Retina (tissue), 1 donor: ENCODE results near the gene RHCG.

ENCODE experiments used
- DNase-seq: peaks from one replicate; pipeline ENCODE4 v3.0.0-alpha.2; 2016

Gene RHCG

DNA sequence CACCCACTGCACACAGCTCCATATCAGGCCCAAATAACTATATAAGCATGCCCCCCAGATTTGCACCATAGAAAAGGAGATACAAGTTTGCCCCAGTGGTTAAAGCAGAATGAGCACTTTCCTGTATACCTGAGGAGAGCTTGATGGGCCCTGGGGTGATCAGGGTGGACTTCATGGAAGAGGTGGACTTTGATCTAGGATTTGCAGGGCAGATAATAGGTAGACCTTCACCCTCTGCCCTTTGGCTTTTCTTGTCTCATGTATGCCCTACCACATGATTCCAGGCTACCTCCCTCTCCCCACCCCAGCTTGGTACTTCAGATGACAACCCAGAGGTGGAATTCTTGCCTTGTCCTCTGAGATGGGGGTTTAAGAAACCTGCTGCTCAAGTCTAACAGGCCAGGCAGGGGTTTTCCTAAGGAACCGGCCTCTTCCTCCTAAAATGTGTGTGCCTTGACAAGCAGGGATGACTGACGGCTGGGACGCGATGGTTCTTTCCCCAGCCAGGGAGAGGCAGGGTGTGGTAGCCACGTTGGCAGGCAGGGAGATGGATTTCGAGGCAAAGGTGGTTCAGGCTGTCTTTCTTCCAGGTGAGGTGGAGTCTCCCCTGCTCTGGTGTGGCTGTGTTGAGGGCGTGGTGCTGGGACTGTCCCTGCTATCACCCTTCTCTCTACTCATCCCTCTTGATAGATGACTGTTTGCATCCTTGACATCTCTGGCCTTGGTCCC is 6.6 kb upstream of the RHCG start:
- no peak for DNase-seq

DNA sequence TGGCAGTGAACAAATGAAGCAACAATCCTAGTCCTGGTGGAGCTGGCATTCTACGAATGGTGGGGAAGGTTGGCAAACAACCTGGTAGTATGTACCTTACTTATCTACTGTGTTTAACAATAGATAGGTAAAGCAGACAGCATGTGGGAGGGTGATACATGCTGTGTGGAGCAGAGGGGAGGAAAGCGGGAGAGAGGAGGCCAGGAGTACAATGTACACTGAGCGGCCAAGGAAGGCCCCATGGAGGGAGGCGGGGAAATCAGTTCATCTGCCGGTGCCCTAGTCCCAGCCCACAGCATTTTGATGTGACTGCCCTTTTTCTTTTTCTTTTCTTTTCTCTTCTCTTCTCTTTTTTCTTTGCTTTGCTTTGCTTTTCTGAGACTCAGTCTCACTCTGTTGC is 5.3 kb upstream of the RHCG start:
- DNase-seq: no peak

DNA sequence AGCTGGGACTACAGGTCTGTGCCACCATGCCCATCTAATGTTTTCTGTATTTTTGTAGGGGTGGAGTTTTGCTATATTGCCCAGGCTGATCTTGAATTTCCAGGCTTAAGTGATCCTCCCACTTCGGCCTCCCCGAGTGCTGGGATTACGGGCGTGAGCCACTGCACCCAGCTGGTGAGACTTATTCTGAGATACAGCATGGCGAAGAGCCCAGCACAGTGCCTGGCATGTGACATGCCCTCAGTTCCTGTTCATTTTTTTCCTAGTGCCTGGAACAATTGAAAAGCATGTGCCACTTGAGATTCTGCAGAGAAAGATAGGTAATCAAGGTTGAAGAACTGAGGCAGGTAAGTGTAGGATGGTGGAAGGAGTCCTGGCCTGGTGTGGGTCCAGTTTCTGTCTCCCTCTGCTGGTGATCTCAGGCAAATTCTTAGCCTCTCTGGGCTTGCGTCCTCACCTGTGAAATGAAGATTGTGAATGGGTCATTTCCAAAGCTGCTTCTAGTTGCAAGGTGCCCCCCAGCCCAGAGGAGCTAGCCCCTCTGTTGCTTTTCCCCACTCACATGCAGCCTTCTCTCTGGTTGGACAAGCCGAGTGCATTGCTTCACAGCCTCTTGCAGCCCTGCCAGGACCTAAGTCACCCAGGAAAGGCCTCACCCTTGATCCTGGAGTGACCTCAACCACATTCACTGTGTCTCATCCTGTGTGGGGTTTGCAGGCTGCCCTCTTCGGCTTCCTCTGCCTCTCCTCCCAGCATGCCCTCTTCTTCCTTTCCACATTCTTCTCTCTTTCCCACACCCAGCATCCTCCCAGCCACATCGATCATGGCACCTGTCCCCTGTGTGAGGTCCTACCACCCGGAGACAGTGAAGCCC is 4.3 kb upstream of the RHCG start:
- DNase-seq: no peak

DNA sequence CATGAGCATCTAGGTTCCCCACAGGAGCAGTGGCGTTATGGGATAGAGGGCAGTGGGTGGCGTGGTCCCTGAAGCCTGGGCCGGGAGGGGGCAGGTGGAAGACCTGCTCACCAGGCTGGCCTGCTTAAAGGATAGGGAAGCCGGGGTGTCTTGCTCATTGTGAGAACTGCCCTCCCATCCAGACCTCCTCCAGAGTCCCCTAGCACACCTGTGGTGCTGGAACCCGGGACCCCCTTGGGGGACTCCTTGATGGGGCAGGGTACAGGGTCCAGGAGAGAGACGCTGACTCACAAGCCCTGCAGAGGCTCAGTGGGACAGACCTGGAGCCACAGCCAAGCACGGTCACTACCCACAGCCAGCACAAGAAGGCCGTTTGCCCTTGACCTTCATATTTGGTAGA is 2.8 kb upstream of the RHCG start:
- DNase-seq: no peak

DNA sequence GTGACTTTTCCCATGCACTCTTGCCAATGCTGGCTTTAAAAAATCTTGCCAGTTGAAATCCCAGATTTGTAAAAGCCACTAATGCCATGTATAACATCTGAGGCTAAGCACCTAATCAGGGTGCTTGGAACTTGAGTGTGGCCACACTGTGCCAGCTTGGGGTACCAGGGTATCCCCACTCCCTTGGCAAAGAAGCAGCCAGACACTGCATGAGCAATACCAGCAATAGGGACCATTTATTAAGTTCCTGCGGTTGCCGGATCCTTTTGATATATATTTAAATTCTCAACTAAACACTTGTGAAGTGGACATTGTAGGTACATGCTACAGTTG is 2.2 kb upstream of the RHCG start:
- no peak for DNase-seq

DNA sequence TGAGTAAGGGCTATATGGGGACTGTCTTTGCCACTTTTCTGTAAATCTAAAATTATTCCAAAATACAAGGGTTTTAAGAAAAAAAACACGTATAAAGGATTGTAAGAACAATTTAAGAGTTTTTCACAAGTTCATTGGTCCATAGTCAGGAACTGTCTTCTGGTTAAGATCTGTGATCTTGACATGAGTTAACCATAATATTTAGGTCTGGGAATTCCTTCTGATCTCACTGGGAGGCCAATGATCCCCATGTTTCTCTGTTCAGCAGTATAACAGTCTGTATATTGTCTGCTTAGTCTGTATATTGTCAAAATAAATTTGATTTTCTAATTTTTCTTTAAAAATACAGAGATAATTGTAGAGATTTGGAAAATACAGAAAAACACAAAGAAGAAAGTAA is 848 bp upstream of the RHCG start:
- DNase-seq: no peak

DNA sequence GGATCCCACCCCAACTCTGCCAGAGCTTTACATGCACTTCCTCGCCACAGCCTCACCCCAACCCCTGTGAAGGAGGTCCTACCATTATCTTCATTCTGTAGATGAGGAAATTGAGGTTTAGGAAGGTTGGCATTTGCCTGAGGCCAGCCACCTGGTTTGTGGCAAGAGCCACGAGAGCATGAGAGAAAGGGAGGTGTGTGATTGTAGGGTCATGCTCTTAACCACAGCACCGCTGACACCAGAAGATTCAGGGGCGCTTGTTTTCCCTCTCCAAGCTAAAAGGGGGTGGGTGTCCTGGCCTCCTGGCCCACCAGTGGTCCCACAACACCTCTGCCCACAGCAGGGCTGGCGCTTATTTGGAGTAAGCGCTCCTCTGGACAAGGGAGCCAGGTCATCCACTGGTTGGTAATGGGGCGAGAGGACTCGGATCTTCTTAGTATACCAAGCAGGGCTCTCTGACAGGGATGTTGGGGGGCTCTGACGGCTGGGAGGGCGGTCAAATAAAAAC is 691 bp downstream of the RHCG start:
- DNase-seq: no peak

DNA sequence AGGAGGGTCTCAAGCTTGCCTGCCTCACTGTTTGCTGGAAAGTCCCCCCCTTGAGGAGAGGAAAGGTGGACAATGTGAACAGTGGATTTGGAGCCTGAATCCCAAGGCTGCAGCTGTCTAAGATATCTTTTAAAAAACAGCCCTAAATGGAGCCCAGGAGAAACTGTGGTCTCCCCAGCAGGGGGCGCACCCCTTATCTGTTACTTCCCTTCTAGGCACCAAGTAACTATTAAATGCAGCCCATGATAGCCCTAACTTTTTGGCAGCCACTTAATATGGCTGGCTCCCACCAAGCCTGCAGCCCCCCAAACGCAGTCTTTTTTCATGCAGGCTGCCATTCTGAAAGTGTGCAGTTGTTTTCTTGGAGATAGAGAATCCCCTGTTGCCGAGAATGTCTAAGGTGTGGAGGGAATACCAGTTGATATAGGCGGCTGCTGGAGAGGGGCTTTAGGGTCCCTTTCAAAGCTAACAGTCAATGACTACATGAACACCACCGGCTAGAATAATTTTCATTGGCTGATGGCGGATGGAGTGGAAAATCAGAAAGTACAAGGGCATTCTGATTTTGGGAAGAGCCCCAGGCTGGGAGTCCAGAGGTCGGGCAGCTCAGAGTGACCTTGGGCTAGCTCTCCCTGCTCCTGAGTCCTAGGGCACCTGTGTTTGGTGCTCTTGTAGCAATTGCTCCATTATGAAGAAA is 1.3 kb downstream of the RHCG start:
- no peak for DNase-seq

DNA sequence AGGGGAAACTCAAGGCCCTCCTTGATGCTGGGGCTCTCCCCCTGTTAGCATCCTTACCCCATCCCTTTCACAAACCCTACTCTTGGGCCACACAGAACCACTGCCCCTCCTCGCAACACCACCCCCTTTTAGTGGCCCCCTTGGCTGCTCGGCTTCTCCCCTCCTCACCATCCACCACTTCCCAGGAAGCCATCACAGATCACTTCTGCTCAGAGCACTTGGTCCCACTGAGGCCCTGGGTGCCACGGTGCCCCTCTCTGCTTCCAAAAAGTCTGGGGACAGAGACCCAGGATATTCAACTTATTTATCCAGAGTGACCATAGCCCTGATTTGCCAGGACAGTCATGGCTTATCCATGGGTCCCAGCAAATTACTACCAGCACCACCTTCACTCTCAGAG is 2.4 kb downstream of the RHCG start:
- no peak for DNase-seq

DNA sequence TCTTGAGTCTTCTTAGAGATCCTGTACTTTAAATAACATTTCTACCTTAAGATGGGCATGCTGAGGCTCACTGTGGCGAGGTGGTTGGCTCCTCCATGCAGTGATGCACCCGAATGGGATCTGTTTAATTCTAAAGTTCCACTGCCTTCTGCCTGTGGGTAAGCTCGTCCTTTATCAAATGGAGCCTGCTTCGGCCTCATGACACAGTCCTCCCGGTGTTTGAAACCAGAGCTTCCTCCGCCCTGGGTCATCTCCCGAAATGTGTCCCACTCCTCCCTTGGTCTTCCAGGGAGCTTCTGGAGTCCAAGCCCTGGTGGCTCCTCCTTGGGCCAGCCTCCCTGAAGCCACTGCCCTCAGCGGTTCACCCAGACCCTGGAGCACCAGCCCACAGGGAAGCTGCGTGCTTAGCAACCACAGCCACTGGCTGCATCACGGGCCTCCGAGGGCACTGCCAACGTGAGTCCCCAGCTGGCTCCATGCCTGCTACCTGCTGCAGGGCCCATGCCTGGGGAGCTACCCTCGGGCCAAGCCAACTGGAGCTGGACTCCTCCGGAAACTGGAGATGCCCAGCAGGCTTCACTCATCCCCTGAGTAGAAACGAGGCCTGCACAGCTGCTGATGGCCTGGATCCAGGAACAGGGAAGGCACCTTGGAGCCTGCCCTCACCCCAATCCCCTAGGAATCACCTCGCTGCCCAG is 3.3 kb downstream of the RHCG start:
- DNase-seq: no peak

DNA sequence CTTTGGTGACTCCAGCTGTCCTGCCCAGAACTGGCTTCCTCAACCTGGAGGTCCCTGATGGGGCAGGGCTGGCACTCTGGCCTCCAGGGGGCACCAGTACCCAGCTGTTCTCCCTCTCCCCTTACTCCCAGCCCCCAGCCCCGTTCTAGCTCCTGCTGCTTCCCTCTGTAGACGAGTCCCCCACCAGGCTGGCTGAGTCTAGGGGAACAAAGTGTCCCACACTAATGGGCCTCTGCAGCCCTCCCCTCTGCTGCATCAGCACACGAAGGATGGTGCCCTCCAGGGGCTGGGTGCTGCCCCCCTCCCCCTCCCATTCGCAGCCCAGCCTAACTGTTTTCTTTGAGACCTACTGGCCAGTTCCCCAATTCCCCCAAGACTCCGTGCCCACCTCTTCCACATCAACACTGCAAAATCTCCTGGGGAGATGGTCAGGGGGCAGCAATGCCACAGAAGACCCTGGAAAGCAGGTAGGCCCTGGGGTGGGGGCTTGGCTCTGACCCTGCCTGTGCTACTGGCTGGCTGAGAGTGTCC is 4.2 kb downstream of the RHCG start:
- no peak for DNase-seq

DNA sequence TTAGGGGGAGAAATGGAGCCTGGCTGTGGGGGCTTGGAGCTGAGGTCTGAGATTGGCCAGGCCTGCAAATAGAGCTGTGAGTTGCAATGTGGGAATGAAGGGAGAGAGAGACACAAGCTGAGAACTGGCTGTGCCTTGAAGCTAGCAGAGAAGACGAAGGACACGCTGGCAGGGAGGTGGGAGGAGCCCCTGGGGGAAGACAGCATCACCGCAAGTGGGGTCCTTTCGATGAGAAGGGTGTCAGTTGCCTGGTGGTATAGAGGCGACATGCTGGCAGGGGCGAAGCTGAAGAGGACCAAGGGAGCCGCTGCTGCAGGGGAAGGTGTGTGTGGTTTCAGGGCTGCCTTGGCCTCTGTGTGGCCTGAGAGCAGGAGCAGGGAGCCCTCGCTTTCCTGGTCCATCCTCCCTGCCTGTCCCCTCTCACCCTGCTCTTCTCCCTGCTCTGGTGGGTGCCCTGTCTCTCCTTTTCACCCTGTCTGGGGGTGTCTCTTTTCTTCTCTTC is 5.5 kb downstream of the RHCG start:
- DNase-seq: no peak

DNA sequence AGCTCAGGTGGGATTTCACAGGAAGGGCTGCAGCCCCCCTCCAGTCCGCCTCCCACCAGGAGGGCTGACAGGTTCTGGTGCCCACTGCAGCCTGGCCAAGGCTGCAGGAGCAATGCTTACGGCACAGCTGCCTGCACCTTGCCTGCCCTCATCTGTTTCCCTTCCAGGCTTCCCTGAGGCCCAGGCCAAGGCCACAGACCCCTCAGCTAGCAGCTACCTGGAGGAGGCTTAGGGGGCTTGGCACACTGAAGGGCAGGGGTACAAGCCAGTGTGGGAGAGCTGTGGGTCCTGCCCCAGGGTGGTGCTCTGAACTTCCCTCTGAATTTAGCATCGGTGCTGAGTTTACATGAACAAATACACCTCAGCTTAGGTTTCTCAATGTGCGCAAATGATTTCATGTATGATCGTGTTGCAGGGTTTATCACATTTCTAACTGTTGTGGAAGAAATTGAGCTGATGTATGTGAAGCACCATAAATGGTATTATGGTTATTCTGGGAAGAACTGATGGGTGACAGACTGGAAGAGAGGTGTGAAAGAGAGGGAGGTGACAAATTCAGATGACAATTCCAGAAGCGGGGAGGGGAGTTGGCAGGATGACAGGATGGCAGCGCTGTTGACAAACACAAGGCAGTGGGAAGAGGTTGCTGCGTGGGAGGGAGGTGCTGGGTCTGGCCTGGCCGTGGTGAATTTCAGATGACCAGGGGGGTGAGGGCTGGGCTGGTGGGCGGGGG is 6.1 kb downstream of the RHCG start:
- no peak for DNase-seq

DNA sequence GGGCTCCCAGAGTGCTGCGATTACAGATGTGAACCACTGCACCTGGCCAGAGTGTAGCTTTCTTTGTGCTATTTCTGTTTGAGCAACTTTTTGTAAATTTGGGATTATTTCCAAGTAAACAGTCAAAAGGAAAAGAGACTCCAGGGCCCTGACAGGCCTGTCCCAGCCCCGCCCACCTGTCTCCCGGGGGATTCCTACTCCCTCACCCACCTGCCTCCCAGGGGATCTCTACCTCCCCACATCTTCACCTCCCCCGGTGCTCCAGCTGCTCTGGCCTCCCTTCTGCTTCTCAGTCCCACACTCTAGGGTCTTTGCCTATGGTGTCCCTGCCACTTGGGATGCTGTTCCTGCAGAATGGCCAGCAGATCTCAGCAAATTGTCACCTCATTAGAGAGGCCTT is 7.0 kb downstream of the RHCG start:
- DNase-seq: no peak

DNA sequence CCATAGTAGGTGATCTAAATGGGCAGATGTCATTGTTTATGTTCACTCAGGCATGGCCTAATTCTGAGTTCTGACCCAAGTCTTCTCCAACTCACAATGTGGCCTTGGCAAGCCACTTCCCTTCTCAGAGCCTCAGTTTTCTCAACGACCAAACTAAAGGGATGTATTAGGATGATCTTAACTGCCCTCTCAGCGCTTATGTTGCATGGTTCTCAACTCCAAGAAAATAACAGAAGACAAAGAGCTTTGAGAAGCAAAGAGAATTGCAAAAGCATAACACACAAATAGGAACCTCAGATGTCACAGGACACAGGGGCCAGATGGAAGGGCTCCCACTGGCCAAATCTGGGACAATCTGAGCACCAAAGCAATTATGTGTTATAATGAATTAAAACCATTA is 8.6 kb downstream of the RHCG start:
- no peak for DNase-seq

DNA sequence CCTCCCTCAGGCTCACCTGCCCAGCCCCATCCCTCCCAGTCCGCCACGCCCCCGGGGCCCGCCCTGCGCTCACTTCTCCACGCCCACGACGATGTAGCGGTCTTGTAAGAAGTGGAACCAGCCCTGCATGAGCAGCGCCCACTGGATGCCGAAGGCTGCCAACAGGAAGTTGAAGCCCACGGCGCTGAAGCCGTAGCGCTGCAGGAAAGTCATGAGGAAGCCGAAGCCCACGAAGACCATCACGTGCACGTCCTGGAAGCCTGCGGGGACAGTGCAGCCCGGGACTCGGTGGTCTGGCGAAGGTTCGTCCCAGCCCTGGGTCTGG is 9.7 kb downstream of the RHCG start:
- no peak for DNase-seq

DNA sequence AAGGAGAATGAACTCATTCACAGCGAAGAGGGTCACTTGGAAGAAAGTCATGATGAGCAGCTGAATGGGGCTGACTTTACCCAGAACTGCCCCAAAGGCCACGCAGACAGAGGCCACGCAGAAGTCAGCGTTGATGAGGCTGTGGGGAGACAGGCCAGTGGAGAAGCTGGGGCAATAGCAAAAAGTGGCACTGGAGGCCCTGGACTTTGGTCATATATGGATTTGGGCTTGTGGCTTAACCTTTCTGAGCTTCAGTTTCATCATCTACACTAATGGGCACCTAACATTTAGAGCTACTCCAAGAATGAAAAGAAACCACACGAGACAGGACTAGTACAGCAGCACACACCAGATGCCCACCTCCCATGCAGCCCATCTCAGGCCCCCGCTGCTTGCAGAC is 13.3 kb downstream of the RHCG start:
- no peak for DNase-seq

DNA sequence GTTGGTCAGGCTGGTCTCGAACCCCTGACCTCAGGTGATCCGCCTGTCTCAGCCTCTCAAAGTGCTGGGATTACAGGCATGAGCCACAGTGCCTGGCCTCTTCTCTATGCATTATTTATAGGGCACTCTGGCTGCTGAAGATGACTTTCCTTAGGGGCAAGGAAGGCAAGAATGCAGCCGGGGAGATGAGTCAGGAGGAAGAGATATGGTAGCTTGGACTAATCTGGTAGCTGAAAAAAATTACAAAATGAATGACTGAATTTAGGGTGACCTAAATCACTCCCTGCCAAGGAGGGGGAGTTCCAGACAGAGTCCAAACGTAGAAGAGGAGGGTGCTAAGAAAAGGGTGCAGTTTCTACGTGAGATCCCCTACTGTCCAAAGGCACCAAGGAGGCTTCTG is 14.2 kb downstream of the RHCG start:
- no peak for DNase-seq

DNA sequence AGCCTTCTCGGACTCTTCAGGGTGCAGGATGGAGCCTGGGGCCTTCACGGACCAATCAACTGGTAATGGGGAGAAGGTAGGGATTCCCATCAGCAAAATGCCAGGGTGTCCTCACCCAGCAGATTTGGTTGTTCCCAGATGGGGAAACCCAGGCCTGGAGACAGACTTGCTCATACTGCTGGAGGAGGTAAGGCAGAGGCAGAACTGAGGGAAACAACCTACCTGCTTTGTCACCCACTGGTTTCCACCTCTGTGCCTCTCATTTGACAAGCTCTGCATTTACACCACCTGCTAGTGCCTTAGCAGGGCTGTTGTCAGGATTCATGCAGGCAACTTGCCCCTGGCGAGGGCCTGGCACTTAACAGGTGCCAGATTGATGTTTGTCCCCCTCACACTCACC is 15.9 kb downstream of the RHCG start:
- DNase-seq: no peak

DNA sequence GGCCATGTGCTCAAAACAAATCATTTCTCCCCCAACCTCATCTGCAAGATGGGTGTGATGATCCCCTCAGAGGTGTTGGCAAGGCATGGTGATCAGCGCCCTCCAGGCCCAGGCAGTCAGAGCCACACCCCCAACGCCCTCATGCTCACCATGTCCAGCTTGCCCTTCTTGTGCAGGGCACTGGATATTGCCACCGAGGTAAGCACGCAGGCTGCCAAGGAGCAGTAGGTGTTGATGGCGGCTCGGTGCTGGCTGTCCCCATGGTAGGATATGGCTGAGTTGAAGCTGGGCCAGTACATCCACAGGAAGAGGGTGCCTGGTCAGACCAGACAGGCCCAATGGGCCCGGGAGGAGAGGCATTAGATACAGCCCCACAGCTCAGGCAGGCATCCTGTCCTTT is 17.2 kb downstream of the RHCG start:
- no peak for DNase-seq

DNA sequence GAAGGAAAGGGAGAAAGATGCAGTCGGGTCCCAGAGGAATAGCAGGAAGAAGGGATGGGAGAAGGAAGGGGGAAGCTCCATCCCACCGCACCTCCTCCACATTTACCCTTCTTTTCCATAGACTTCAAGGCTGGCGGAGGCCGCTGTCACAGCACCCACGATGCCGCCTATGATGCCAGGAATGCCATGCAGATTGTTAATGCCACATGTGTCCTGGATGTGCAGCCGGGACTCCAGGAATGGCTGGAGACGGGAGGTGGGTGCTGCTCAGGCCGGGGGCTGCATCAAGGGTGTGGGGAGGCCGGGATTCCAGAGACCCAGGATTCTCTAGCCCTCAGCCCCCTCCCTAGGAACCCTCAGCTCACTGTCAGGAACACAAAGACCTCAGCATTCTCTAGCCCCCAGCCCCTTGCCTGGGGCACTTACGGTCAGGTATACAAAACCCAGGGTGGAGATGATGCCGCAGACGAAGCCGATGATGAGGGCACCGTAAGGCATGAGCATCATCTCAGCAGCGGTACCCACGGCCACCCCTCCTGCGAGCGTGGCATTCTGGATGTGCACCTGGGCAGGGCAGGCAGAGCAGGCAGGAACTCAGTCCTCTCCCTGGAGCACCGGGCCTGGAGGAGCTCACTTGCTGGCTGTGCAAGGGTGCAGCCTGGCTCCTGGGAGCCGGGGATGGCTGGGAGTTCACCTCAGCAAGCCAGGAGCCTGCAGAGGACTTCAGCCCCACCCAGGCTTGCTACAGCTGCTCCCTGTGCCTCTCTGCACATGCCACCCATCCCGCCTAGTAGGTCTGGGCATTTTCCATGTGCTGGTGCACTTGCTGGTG is 18.8 kb downstream of the RHCG start:
- no peak for DNase-seq
